Measurements from ENCODE around the gene FAM25C. TPM values are rescaled to one million over a fixed set of nuclear protein-coding genes. Genes with fewer than 3 reads are reported as not detected.
"Not testable (repeated sequence)": the region's sequence is repeated elsewhere in the genome, so short reads cannot be mapped to it uniquely, and the experiment has no call there.

FAM25C gene
- total RNA-seq, 1 donor from 2014 or later = not detected

DNA sequence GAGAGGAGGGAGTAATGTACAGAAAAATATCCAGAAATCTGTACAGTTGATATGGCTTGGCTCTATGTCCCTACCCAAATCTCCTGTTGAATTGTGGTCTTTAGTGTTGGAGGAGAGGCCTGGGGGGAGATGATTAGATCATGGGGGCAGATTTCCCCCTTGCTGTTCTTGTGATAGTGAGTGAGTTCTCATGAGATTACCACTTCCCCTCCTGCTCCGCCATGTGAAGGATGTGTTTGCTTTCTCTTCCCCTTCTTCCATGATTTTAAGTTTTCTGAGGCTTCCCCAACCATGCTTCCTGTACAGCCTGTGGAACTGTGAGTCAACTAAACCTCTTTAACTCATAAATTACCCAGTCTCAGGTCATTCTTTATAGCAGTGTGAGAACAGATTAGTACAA lies 52.2 kb downstream of the FAM25C start:
- not testable (repeated sequence) for H3K27me3 Mint-ChIP-seq (ENCODE audit: low read depth)

More for the DNA sequence above, 52.2 kb downstream of the FAM25C start:
- not testable (repeated sequence) for H3K4me3 Mint-ChIP-seq (ENCODE audit: unreplicated experiment); H3K27ac Mint-ChIP-seq (ENCODE audit: unreplicated experiment); H3K36me3 Mint-ChIP-seq (ENCODE audit: low read depth); H3K9me3 Mint-ChIP-seq (ENCODE audit: low read depth); H3K4me1 Mint-ChIP-seq (ENCODE audit: low read depth); DNase-seq (ENCODE audit: low spot score)

Other genes starting within 250 kb of the FAM25C start
- 16.0 to 58.1 TPM (median 16.6 TPM) in 3 replicates for gene SYT15B, start 236.2 kb downstream of the FAM25C start, total RNA-seq
- gene NPY4R2, start 81.1 kb downstream of the FAM25C start, total RNA-seq = 0.53 TPM in 1 of 3 replicates, not detected in the others